ENCODE results near the gene ACIN1.

The ACIN1 gene

GRCh38 chr14:23056956-23057756 is 37.8 kb downstream of the ACIN1 start, which contains the start of gene CDH24:
TSS of gene CDH24 (minus strand) at chr14:23057520. CDS start at chr14:23055733, 1,787 bp downstream.
- DNase-seq: peak; percentile 78

GRCh38 chr14:23056145-23056955 is 38.6 kb downstream of the ACIN1 start:
- peak; percentile 76 for DNase-seq

GRCh38 chr14:23055621-23056144 is 39.3 kb downstream of the ACIN1 start:
- no peak for DNase-seq

GRCh38 chr14:23055147-23055550 is 39.8 kb downstream of the ACIN1 start:
- DNase-seq: no peak

- DNase-seq: peak; percentile 64
Measured at GRCh38 chr14:23054000-23054811, 40.7 kb downstream of the ACIN1 start.

GRCh38 chr14:23053426-23053825 is 41.5 kb downstream of the ACIN1 start:
- no peak for DNase-seq

GRCh38 chr14:23052671-23053070 is 42.3 kb downstream of the ACIN1 start:
- DNase-seq: no peak

GRCh38 chr14:23052182-23052623 is 42.7 kb downstream of the ACIN1 start:
- no peak for DNase-seq

- no peak for DNase-seq
Measured at GRCh38 chr14:23051141-23052057, 43.5 kb downstream of the ACIN1 start.

GRCh38 chr14:23049011-23049410 is 45.9 kb downstream of the ACIN1 start:
- DNase-seq: no peak

GRCh38 chr14:23047751-23048693 is 46.9 kb downstream of the ACIN1 start:
- DNase-seq: no peak

- no peak for DNase-seq
Measured at GRCh38 chr14:23047034-23047634, 47.8 kb downstream of the ACIN1 start.

GRCh38 chr14:23045419-23046357 is 49.2 kb downstream of the ACIN1 start:
- no peak for DNase-seq

GRCh38 chr14:23044840-23045239 is 50.1 kb downstream of the ACIN1 start:
- no peak for DNase-seq

- DNase-seq: no peak
Measured at GRCh38 chr14:23043754-23044153, 51.2 kb downstream of the ACIN1 start.

GRCh38 chr14:23043145-23043544 is 51.8 kb downstream of the ACIN1 start:
- DNase-seq: no peak

GRCh38 chr14:23042162-23042965 is 52.6 kb downstream of the ACIN1 start, which contains the start of gene PSMB11:
TSS of gene PSMB11 (plus strand) at chr14:23042212. CDS start at chr14:23042226, 14 bp downstream.
- DNase-seq: no peak

GRCh38 chr14:23041729-23042128 is 53.2 kb downstream of the ACIN1 start:
- no peak for DNase-seq
